Measurements from ENCODE around the gene UBALD1.
"Not testable (repeated sequence)": the region's sequence is repeated elsewhere in the genome, so short reads cannot be mapped to it uniquely, and the experiment has no call there.

UBALD1 gene

DNA sequence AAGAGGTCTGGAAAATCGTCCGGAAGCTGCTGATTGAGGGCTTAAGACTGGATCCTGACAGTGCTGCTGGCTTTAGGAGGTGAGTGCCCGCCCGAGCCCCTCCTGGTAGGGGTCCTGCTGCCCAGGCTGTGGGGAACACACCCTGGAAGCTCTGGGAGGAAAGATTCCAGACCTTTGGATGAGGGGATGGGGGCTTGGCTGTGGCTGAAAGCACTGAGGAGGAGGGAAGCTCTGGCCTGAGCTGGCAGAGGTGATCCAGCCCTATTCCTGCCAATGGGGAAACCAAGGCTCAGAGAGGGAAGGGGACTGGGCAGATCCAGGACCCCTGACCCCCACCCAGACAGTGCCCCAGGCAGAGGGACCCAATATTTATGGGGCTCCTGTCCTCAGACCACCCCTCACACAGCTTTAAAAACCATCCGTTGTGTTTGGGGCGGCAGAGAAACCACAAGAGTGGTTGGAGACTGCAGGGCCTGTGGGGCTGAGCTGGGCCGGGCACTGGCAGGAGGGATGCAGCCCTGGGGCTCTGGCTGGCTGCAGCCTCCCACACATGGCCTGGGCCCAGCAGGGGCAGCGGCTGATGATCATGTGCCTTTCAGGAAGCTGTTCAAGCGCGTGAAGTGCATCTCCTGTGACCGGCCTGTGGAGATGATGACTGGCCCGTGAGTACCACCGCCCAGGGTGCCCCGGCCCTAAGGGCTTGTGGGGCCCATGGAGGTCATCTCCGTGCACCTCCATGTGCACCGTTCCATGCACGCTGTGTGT, 22.8 kb downstream of the UBALD1 start:
- DNase-seq: no peak

- no peak for DNase-seq
Measured at GRCh38 chr16:4591191-4591590, 23.5 kb downstream of the UBALD1 start.

DNA sequence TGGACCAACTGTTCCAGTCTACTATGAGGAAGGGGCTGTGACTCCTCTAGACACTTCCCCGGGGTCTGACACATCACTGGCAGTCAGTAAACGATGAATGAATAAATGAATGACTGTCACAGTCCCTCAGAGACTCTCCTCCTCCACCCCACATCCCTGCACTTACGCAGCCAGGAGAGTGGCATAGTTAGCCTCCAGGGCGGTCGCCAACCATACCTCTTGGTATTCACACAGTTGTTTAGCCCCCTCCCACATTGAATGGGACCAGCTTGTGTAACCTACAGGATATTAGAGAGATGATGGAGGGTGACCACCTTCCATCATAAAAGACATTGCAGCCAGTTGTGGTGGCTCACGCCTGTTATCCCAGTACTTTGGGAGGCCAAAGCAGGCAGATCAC, 25.7 kb downstream of the UBALD1 start:
- DNase-seq: no peak

GRCh38 chr16:4588386-4588785, 26.3 kb downstream of the UBALD1 start:
- DNase-seq: no peak

DNA sequence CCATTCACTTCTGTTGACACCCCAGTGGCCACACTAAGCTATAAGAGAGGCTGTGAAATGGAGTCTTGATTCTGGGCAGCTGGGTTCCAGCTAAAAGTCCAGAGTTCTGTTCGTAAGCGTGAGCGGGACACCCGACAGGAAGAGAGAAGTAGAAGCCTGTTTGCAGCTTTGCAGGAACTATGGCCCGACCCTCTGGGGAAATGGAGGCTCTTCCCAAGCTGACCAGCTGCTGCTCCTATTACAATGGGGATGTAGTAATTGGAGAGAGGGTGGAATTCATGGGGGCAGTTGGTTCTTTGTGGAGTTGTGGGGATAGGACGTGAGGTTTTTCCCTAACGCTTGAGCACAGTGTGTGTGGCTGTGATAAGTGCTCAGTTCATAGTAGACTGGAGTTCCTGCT, 28.4 kb downstream of the UBALD1 start:
- no peak for DNase-seq

GRCh38 chr16:4583906-4584305, 30.8 kb downstream of the UBALD1 start:
- no peak for DNase-seq

GRCh38 chr16:4580250-4580649, 34.4 kb downstream of the UBALD1 start:
- no peak for DNase-seq

DNA sequence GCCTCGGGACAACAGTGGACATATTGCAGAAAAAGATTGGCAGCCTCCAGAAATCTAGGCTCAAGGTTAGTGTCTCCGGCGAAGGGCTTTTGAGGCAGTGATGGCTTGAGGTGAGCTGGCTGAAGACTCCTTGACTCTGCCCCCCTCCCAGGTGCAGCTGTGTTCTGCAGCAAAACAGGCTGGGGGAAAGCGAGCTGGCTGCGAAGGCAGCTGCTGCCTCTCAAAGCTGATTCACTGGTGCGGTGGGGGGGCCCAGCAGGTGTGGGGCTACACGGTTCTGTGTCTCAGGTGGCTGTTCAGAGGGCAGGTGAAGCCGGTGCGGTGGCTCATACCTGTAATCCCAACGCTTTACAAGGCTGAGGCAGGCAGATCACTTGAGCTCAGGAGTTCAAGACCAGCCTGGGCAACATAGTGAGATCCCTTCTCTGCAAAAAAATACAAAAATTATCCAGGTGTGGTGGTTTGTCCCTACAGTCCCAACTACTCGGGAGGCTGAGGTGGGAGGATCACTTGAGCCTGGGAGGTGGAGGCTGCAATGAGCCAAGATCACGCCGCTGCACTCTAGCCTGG, 35.6 kb downstream of the UBALD1 start:
- DNase-seq: no peak

DNA sequence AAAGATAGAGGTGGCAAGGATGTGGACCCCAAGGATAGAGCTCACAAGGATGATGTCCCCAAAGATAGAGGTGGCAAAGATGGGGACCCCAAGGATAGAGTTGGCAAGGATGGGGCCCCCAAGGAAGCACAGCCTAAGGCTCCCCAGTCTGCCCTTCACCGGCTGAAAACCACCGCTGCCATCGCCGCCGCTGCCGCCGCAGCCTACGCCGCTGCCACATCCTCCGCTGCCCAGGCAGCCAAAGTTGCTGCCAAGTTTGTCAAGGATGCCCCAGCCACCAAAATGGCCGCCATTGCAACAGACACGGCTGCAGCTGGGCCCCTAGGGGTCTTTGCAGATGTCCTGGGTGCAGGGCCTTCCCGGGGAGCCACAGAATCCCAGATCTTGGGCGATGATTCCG, 38.7 kb downstream of the UBALD1 start:
- DNase-seq: no peak

- DNase-seq: no peak
Measured at GRCh38 chr16:4574919-4575705, 39.6 kb downstream of the UBALD1 start.

GRCh38 chr16:4573926-4574325, 40.8 kb downstream of the UBALD1 start:
- not testable (repeated sequence) for DNase-seq

DNA sequence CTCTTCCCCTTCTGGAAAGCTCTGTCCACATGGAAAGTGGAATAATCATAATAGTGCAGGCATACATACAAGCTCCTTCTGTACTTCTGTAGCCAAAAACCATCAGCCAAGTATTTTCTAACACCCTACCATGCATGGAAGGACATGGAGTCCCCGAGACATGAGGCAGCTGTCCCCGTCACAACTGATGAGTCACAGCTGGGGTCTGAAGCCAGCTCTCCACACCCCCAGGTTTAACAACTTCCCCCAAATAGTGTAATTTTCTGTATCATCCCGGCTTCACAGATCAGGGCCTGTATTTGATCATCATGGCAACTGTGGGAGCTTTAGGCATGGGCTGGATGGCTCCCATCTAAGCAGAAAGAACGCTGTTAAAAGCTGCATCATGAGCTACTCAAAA, 42.0 kb downstream of the UBALD1 start:
- no peak for DNase-seq

GRCh38 chr16:4570688-4571321, 43.9 kb downstream of the UBALD1 start:
- DNase-seq: no peak

GRCh38 chr16:4570086-4570485, 44.6 kb downstream of the UBALD1 start:
- no peak for DNase-seq

DNA sequence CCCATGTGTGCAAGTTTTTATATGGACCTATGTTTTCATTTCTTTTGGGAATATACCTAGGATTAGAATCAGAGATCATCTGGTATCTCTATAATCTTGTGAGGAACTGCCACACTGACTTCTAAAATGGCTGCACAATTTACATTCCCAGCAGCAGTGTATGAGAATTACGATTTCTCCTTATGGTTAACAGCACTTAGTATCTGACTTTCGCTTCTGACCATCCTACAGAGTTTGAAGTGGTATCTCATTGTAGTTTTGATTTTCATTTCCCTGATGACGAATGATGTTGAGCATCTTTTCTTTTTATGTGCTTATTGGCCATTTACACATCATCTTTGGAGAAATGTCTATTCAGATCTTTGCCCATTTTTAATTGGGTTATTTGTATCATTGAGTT, 48.5 kb downstream of the UBALD1 start:
- no peak for DNase-seq

GRCh38 chr16:4564661-4565267, 49.9 kb downstream of the UBALD1 start:
- no peak for DNase-seq

DNA sequence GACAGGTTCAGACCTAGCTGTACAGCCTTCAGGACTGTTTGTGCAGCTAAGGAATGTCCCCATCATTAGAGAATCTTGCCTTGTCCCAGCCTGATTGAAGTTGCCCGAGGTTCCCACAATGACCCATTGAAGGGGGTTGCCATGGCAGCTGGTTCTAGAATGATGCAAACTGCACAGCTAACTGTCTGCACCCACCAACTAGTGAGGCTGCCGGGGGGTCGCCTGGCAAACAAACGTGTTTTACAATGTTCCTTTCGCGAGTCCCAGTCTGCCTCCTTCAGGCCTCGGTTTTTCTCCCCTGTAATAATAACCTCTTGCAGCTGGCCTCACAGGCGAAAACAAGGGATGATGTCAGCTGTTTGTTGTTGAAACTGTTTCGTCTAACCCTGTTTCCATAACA, 53.1 kb downstream of the UBALD1 start:
- no peak for DNase-seq
